Kidney (tissue), 14 donors: Measurements from ENCODE around the gene MARVELD1. TPM values are rescaled to one million over a fixed set of nuclear protein-coding genes. Genes with fewer than 3 reads are reported as not detected.
"Not testable (repeated sequence)": the region's sequence is repeated elsewhere in the genome, so short reads cannot be mapped to it uniquely, and the experiment has no call there.

Source experiments
- DNase-seq, 5 donors: peaks; one replicate each; pipeline ENCODE4 v3.0.0-alpha.2; 2013 to 2020
- FAIRE-seq: peaks from 2 replicates; lab custom pipeline; 2012; peaks lifted over from hg19 to GRCh38; lab: Jason Lieb, UNC
- H3K27ac ChIP-seq, 2 donors: one replicate each; pipeline ENCODE4 v1.7.0; 2013; ENCODE audit warnings: low read depth in 2 of 2, low read length in 2 of 2, inconsistent platforms in 1 of 2
- H3K27me3 ChIP-seq: one replicate; pipeline ENCODE4 v1.7.1; 2013; ENCODE audit warnings: low read length, inconsistent platforms; ENCODE audit not compliant: control insufficient read depth, insufficient read depth
- H3K36me3 ChIP-seq, 3 donors: one replicate each; pipeline versions ENCODE4 v1.7.0 to v1.7.1; 2013; ENCODE audit warnings: low read length in 3 of 3, control low read depth in 1 of 3, inconsistent platforms in 1 of 3; ENCODE audit not compliant: insufficient read depth in 3 of 3, control insufficient read depth in 2 of 3
- H3K4me1 ChIP-seq, 3 donors: one replicate each; pipeline versions ENCODE4 v1.7.0 to v1.7.1; 2013; ENCODE audit warnings: low read length in 3 of 3, inconsistent platforms in 1 of 3, low read depth in 1 of 3; ENCODE audit not compliant: control insufficient read depth in 2 of 3, insufficient read depth in 2 of 3
- H3K4me3 ChIP-seq, 3 donors: one replicate each; pipeline versions ENCODE4 v1.7.0 to v1.8.1; 2013; ENCODE audit warnings: low read length in 3 of 3, control low read depth in 1 of 3, inconsistent platforms in 1 of 3
- H3K9ac ChIP-seq, 3 donors: one replicate each; pipeline versions ENCODE4 v1.7.0 to v1.7.1; 2013; ENCODE audit warnings: low read length in 3 of 3, control low read depth in 1 of 3, inconsistent platforms in 1 of 3
- H3K9me3 ChIP-seq, 3 donors: one replicate each; pipeline versions ENCODE4 v1.7.0 to v1.7.1; 2013; ENCODE audit warnings: low read length in 3 of 3, control low read depth in 1 of 3, inconsistent platforms in 1 of 3; ENCODE audit not compliant: control insufficient read depth in 2 of 3, insufficient read depth in 1 of 3
- CTCF ChIP-seq: IDR thresholded peaks from 3 replicates; pipeline ENCODE4 v1.5.1; 2012; ENCODE audit warnings: mild to moderate bottlenecking, moderate library complexity, borderline replicate concordance; ENCODE audit not compliant: insufficient read depth; ENCODE audit errors: extremely low read depth
- intact Hi-C: fragments of 100-400 bp; cut with DNase I; formaldehyde crosslinking; loops from one replicate; pipeline ENCODE4 v1.11.1; 2022
- polyA plus RNA-seq: library from polyadenylated mRNA; stranded (reverse); fragments of 350-450 nt; fragmentation: Illumina TruSeq; extraction: RNeasy Lipid Tissue Mini Kit (QIAGEN cat#74804); gene quantifications from one replicate; pipeline ENCODE4 v1.2.3, GENCODE V29; 2014; ENCODE audit warnings: low read depth, low replicate concordance; ENCODE audit not compliant: insufficient read depth
- total RNA-seq: library from RNA; stranded (reverse); fragmentation: NEBNext Ultra II Directional; extraction: Animal tissue kit (Norgen Biotek cat#: 25700); gene quantifications from one replicate; pipeline ENCODE4 v1.2.1, GENCODE V29; 2021
- donor health status: control.
- donor health status: control.
- donor health status: control.
- donor health status: control.
- donor health status: control.
- donor health status: DM: yes; HTN: yes; CAD: no.
- donor health status: Normal renal cell carcinoma (clear cell type).

The MARVELD1 gene
- total and polyA plus RNA-seq, 2 donors from 2014 or later: 8.3 to 43.2 TPM

GRCh38 chr10:97682042-97682441, 31.5 kb upstream of the MARVELD1 start:
- Histone ChIP-seq H3K9me3 (no peaks in the 10 kb centered on the region), H3K4me3 (no peak overlapping the region), H3K36me3 (peaks cover 0 to 6% (median 6%) of the 10 kb centered on the region in 3 donors), H3K27me3 (no peaks in the 10 kb centered on the region), H3K4me1 (peaks cover 0 to 17% (median 15%) of the 10 kb centered on the region in 3 donors), H3K27ac (no peak overlapping the region), H3K9ac (no peak overlapping the region)
- no peak for TF ChIP-seq CTCF
- DNase-seq (no peak), FAIRE-seq (no peak)
- intact Hi-C loops: no loop called here

- intact Hi-C loops: no loop called here
- peak overlapping the region in 1 of 2 donors; percentile 64 for H3K27ac ChIP-seq
- peaks cover 2 to 23% (median 23%) of the 10 kb centered on the region in 3 donors for H3K4me1 ChIP-seq
- no peak for FAIRE-seq
- TF ChIP-seq CTCF: no peak
- H3K9ac ChIP-seq: peak overlapping the region in 2 of 3 donors; percentile 30 to 37
- no peaks in the 10 kb centered on the region for H3K9me3 ChIP-seq
- no peak for DNase-seq
- H3K27me3 ChIP-seq: no peaks in the 10 kb centered on the region
- H3K36me3 ChIP-seq: peaks cover 0 to 2% (median 0%) of the 10 kb centered on the region in 3 donors
- no peak overlapping the region for H3K4me3 ChIP-seq
Measured at GRCh38 chr10:97683556-97684367, 29.8 kb upstream of the MARVELD1 start.

GRCh38 chr10:97684368-97684713, 29.2 kb upstream of the MARVELD1 start:
- Histone ChIP-seq H3K27ac (peak overlapping the region in 1 of 2 donors; percentile 64), H3K4me1 (peaks cover 2 to 23% (median 23%) of the 10 kb centered on the region in 3 donors), H3K9ac (peak overlapping the region in 2 of 3 donors; percentile 30 to 37)
- DNase-seq, H3K36me3 ChIP-seq, H3K4me3 ChIP-seq, FAIRE-seq, H3K9me3 ChIP-seq, intact Hi-C loops, H3K27me3 ChIP-seq: not testable (repeated sequence)

- H3K27ac ChIP-seq: peak overlapping the region in 1 of 2 donors; percentile 35
- H3K4me3 ChIP-seq: peak overlapping the region in 2 of 3 donors; percentile 2 to 82
- H3K27me3 ChIP-seq: no peaks in the 10 kb centered on the region
- no peaks in the 10 kb centered on the region for H3K9me3 ChIP-seq
- peaks cover 2 to 23% (median 23%) of the 10 kb centered on the region in 3 donors for H3K4me1 ChIP-seq
- TF ChIP-seq CTCF: no peak
- intact Hi-C loops: no loop called here
- DNase-seq (no peak), FAIRE-seq (no peak)
- no peak overlapping the region for H3K9ac ChIP-seq
- peaks cover 0 to 2% (median 0%) of the 10 kb centered on the region in 3 donors for H3K36me3 ChIP-seq
Measured at GRCh38 chr10:97684866-97685394, 28.6 kb upstream of the MARVELD1 start.
